Smooth muscle cell (in vitro differentiated cells): ENCODE results near the gene SLAMF1. TPM values are rescaled to one million over a fixed set of nuclear protein-coding genes. Genes with fewer than 3 reads are reported as not detected.

Source experiments
- DNase-seq: peaks from one replicate; lab custom pipeline; 2025; ENCODE audit not compliant: unreplicated experiment; lab: John Stamatoyannopoulos, UW
- H2AFZ ChIP-seq: fragments of 200-600 bp; sonication (generic); 2 replicates; pipeline ENCODE4 v1.6.0; 2016; ENCODE audit warnings: antibody characterized with exemption, low read depth, mild to moderate bottlenecking
- H3F3A ChIP-seq: fragments of 200-600 bp; sonication (generic); 2 replicates; pipeline ENCODE4 v1.6.0; 2017; ENCODE audit warnings: antibody characterized with exemption, low read depth
- H3K27ac ChIP-seq: fragments of 200-600 bp; sonication (generic); 2 replicates; pipeline ENCODE4 v1.5.1; 2016; ENCODE audit warnings: low read depth, mild to moderate bottlenecking
- H3K27me3 ChIP-seq: fragments of 200-600 bp; sonication (generic); 2 replicates; pipeline ENCODE4 v1.6.1; 2016; ENCODE audit warnings: low read depth, mild to moderate bottlenecking
- H3K36me3 ChIP-seq: fragments of 200-600 bp; sonication (generic); 2 replicates; pipeline ENCODE4 v1.5.1; 2016; ENCODE audit warnings: low read depth
- H3K4me1 ChIP-seq: fragments of 200-600 bp; sonication (generic); 2 replicates; pipeline ENCODE4 v1.5.1; 2016; ENCODE audit warnings: low read depth
- H3K4me2 ChIP-seq: fragments of 200-600 bp; sonication (generic); 2 replicates; pipeline ENCODE4 v1.6.0; 2016; ENCODE audit warnings: mild to moderate bottlenecking
- H3K4me3 ChIP-seq: fragments of 200-600 bp; sonication (generic); 2 replicates; pipeline ENCODE4 v1.5.1; 2016; ENCODE audit warnings: mild to moderate bottlenecking
- H3K79me2 ChIP-seq: fragments of 200-600 bp; sonication (generic); 2 replicates; pipeline ENCODE4 v1.6.0; 2016; ENCODE audit warnings: low read depth, mild to moderate bottlenecking
- H3K9ac ChIP-seq: fragments of 200-600 bp; sonication (generic); 2 replicates; pipeline ENCODE4 v1.6.0; 2016; ENCODE audit warnings: low read depth
- H3K9me3 ChIP-seq: fragments of 200-600 bp; sonication (generic); replicated peaks from 2 replicates; pipeline ENCODE4 v1.5.1; 2016; ENCODE audit warnings: low read depth
- H4K20me1 ChIP-seq: fragments of 200-600 bp; sonication (generic); 2 replicates; pipeline ENCODE4 v1.6.0; 2016; ENCODE audit warnings: low read depth
- WGBS: methylation state at CpG from one replicate; pipeline ENCODE4 v1.1.7; 2016; ENCODE audit warnings: low lambda C conversion rate; 5-methylcytosine and 5-hydroxymethylcytosine counted together
- polyA plus RNA-seq: library from polyadenylated mRNA; unstranded; fragments of >200 nt; fragmentation: Nextera tagmentation; extraction: Ambion mirVana; gene quantifications from 2 replicates; pipeline ENCODE4 v1.2.1, GENCODE V29; 2016
- total RNA-seq: library from RNA; depleted of rRNA; stranded (reverse); fragments of >200 nt; gene quantifications from 2 replicates; pipeline ENCODE4 v1.2.3, GENCODE V29; 2014
- TF ChIP-seq, protein P1 (sequence below): fragments of 200-600 bp; sonication (generic); IDR thresholded peaks from 2 replicates; pipeline ENCODE4 v1.5.1; 2017; ENCODE audit warnings: borderline replicate concordance, mild to moderate bottlenecking, antibody characterized with exemption; ENCODE audit not compliant: insufficient read depth, poor library complexity, severe bottlenecking

The SLAMF1 gene
- total and polyA plus RNA-seq, 2 experiments from 2014 or later: not detected

GRCh38 chr1:160605792-160606479 is 40.9 kb downstream of the SLAMF1 start:
- Histone ChIP-seq H3K4me1 (no peaks in the 10 kb centered on the region), H3K4me2 (no peak overlapping the region), H3F3A (no peaks in the 10 kb centered on the region), H3K9ac (no peak overlapping the region), H3K9me3 (no peaks in the 10 kb centered on the region), H4K20me1 (no peaks in the 10 kb centered on the region), H3K4me3 (no peak overlapping the region), H3K27me3 (no peaks in the 10 kb centered on the region), H3K36me3 (no peaks in the 10 kb centered on the region), H2AFZ (no peak overlapping the region), H3K79me2 (no peaks in the 10 kb centered on the region), H3K27ac (no peak overlapping the region)
- TF ChIP-seq, protein P1, sequence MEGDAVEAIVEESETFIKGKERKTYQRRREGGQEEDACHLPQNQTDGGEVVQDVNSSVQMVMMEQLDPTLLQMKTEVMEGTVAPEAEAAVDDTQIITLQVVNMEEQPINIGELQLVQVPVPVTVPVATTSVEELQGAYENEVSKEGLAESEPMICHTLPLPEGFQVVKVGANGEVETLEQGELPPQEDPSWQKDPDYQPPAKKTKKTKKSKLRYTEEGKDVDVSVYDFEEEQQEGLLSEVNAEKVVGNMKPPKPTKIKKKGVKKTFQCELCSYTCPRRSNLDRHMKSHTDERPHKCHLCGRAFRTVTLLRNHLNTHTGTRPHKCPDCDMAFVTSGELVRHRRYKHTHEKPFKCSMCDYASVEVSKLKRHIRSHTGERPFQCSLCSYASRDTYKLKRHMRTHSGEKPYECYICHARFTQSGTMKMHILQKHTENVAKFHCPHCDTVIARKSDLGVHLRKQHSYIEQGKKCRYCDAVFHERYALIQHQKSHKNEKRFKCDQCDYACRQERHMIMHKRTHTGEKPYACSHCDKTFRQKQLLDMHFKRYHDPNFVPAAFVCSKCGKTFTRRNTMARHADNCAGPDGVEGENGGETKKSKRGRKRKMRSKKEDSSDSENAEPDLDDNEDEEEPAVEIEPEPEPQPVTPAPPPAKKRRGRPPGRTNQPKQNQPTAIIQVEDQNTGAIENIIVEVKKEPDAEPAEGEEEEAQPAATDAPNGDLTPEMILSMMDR: no peak
- DNase-seq: no peak
- 95% methylated on average over 4 of the region's 4 CpGs for WGBS

- TF ChIP-seq, protein P1: no peak
- 91% methylated on average over 2 of the region's 2 CpGs for WGBS
- H3K36me3 ChIP-seq: no peaks in the 10 kb centered on the region
- H3K79me2 ChIP-seq: no peaks in the 10 kb centered on the region
- no peak overlapping the region for H2AFZ ChIP-seq
- no peak overlapping the region for H3K9ac ChIP-seq
- H3K9me3 ChIP-seq: no peaks in the 10 kb centered on the region
- H3K27me3 ChIP-seq: no peaks in the 10 kb centered on the region
- no peak overlapping the region for H3K4me3 ChIP-seq
- no peak for DNase-seq
- H3K27ac ChIP-seq: no peak overlapping the region
- no peaks in the 10 kb centered on the region for H4K20me1 ChIP-seq
- H3K4me1 ChIP-seq: no peaks in the 10 kb centered on the region
- no peak overlapping the region for H3K4me2 ChIP-seq
- no peaks in the 10 kb centered on the region for H3F3A ChIP-seq
Observed at GRCh38 chr1:160605205-160605604, 41.6 kb downstream of the SLAMF1 start.

DNA sequence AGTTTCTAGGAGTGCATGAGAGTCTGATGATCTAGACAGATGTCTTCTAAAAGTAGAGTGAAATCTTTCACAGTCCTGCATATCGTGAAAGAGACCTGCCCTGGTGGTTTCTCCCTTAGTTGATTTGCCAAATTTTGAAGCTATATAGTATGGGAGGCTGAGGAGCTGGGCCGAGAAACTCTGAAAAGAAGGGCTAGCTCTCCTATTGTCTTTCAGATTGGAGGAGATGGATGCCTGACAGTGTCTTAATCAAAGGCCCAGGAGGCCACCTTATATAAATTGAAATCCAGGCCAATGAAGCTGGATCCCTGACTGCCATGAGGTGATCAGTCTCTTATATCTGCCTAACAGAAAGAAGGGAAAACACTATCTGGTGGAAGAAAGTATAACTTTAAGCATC is 49.1 kb downstream of the SLAMF1 start:
- Histone ChIP-seq H3K79me2 (no peaks in the 10 kb centered on the region), H3K4me3 (no peak overlapping the region), H3K27ac (no peak overlapping the region), H2AFZ (no peak overlapping the region), H4K20me1 (no peaks in the 10 kb centered on the region), H3K36me3 (no peaks in the 10 kb centered on the region), H3K4me1 (no peaks in the 10 kb centered on the region), H3F3A (no peaks in the 10 kb centered on the region), H3K9ac (no peak overlapping the region), H3K4me2 (no peak overlapping the region), H3K9me3 (no peaks in the 10 kb centered on the region), H3K27me3 (no peaks in the 10 kb centered on the region)
- TF ChIP-seq, protein P1: no peak
- no peak for DNase-seq
- WGBS: 82% methylated on average over 2 of the region's 2 CpGs

- Histone ChIP-seq H3K27me3 (no peaks in the 10 kb centered on the region), H3K36me3 (no peaks in the 10 kb centered on the region), H3F3A (no peaks in the 10 kb centered on the region), H2AFZ (no peak overlapping the region), H3K27ac (no peak overlapping the region), H3K4me3 (no peak overlapping the region), H3K79me2 (no peaks in the 10 kb centered on the region), H4K20me1 (no peaks in the 10 kb centered on the region), H3K4me2 (no peak overlapping the region), H3K9ac (no peak overlapping the region), H3K9me3 (no peaks in the 10 kb centered on the region), H3K4me1 (no peaks in the 10 kb centered on the region)
- DNase-seq: no peak
- TF ChIP-seq, protein P1: no peak
- WGBS: 100% methylated on average over 1 of the region's 1 CpG
Observed at GRCh38 chr1:160597051-160597450, 49.8 kb downstream of the SLAMF1 start.
